Measurements from ENCODE around the gene ANO10. TPM values are rescaled to one million over a fixed set of nuclear protein-coding genes. Genes with fewer than 3 reads are reported as not detected.

The ANO10 gene
- total RNA-seq, 1 experiment from 2014 or later = 32.6 TPM

GRCh38 chr3:43539321-43539720, 82.5 kb downstream of the ANO10 start:
- ChIA-PET POLR2A (ENCODE audit: unreplicated experiment) (no interaction called here), CTCF (no interaction called here)
- H3K9me3 ChIP-seq (ENCODE audit: insufficient read depth, low read depth) = no peaks in the 10 kb centered on the region
- no peak overlapping the region for H3K4me3 ChIP-seq
- H3K36me3 ChIP-seq (ENCODE audit: low read depth) = 0 out of 2 replicates have a peak, but pooled peaks cover 3% of the 10 kb centered on the region
- no peak overlapping the region for H2AFZ ChIP-seq
- no peak overlapping the region for H3K27ac ChIP-seq
- H3K9me2 ChIP-seq (ENCODE audit: insufficient read depth) = no peaks in the 10 kb centered on the region
- no peaks in the 10 kb centered on the region for H3K27me3 ChIP-seq (ENCODE audit: insufficient read depth, low read depth)
- no peaks in the 10 kb centered on the region for H3K4me1 ChIP-seq (replicated peaks; ENCODE audit: insufficient read depth)
- DNase-seq = no peak
- no peaks in the 10 kb centered on the region for H3F3A ChIP-seq (ENCODE audit: insufficient read depth, low read depth)
- H4K20me1 ChIP-seq (ENCODE audit: insufficient read depth) = no peaks in the 10 kb centered on the region
- H3K79me2 ChIP-seq (ENCODE audit: low read depth) = no peaks in the 10 kb centered on the region
- TF ChIP-seq CTCF (conservative IDR thresholded peaks at IDR 0.05) = no peak
- no peak for TF ChIP-seq EZH2 (IDR thresholded peaks at IDR 0.05; ENCODE audit: low read depth)
- BruUV-seq (replicated peaks) = no TSS peak
- intact Hi-C loops (cut with micrococcal nuclease; ENCODE audit: unreplicated experiment) = no loop called here
- H3K4me2 ChIP-seq = no peak overlapping the region

GRCh38 chr3:43537225-43537624, 84.6 kb downstream of the ANO10 start:
- no TSS peak for BruUV-seq (replicated peaks)
- H3K4me1 ChIP-seq (replicated peaks; ENCODE audit: insufficient read depth) = no peaks in the 10 kb centered on the region
- no peak overlapping the region for H3K4me3 ChIP-seq
- no peaks in the 10 kb centered on the region for H4K20me1 ChIP-seq (ENCODE audit: insufficient read depth)
- H3K9me2 ChIP-seq (ENCODE audit: insufficient read depth) = no peaks in the 10 kb centered on the region
- no peaks in the 10 kb centered on the region for H3K9me3 ChIP-seq (ENCODE audit: insufficient read depth, low read depth)
- CTCF ChIA-PET = interaction anchor here (0.6 kb wide), 1 partner anchor 375 kb away, joined by 3 read pairs; no protein-coding TSS in a partner anchor
- intact Hi-C loops (cut with micrococcal nuclease; ENCODE audit: unreplicated experiment) = no loop called here
- H3K27me3 ChIP-seq (ENCODE audit: insufficient read depth, low read depth) = no peaks in the 10 kb centered on the region
- no peak for DNase-seq
- H3K27ac ChIP-seq = no peak overlapping the region
- no peaks in the 10 kb centered on the region for H3F3A ChIP-seq (ENCODE audit: insufficient read depth, low read depth)
- no peaks in the 10 kb centered on the region for H3K79me2 ChIP-seq (ENCODE audit: low read depth)
- 0 out of 2 replicates have a peak, but pooled peaks cover 3% of the 10 kb centered on the region for H3K36me3 ChIP-seq (ENCODE audit: low read depth)
- POLR2A ChIA-PET (ENCODE audit: unreplicated experiment) = no interaction called here
- H2AFZ ChIP-seq = no peak overlapping the region
- TF ChIP-seq EZH2 (IDR thresholded peaks at IDR 0.05; ENCODE audit: low read depth) (no peak), CTCF (conservative IDR thresholded peaks at IDR 0.05) (no peak)
- H3K4me2 ChIP-seq = no peak overlapping the region

- DNase-seq = no peak
These were observed 87.1 kb downstream of the ANO10 start for GRCh38 chr3:43534675-43535074.

More at GRCh38 chr3:43534675-43535074, 87.1 kb downstream of the ANO10 start:
- no peaks in the 10 kb centered on the region for H3K9me2 ChIP-seq (ENCODE audit: insufficient read depth)
- H3K4me3 ChIP-seq = no peak overlapping the region
- H3K79me2 ChIP-seq (ENCODE audit: low read depth) = no peaks in the 10 kb centered on the region
- H3K27me3 ChIP-seq (ENCODE audit: insufficient read depth, low read depth) = no peaks in the 10 kb centered on the region
- ChIA-PET CTCF (no interaction called here), POLR2A (ENCODE audit: unreplicated experiment) (no interaction called here)
- H4K20me1 ChIP-seq (ENCODE audit: insufficient read depth) = no peaks in the 10 kb centered on the region
- TF ChIP-seq CTCF (conservative IDR thresholded peaks at IDR 0.05) (no peak), EZH2 (IDR thresholded peaks at IDR 0.05; ENCODE audit: low read depth) (no peak)
- H2AFZ ChIP-seq = no peak overlapping the region
- intact Hi-C loops (cut with micrococcal nuclease; ENCODE audit: unreplicated experiment) = no loop called here
- no peaks in the 10 kb centered on the region for H3K9me3 ChIP-seq (ENCODE audit: insufficient read depth, low read depth)
- H3F3A ChIP-seq (ENCODE audit: insufficient read depth, low read depth) = no peaks in the 10 kb centered on the region
- no TSS peak for BruUV-seq (replicated peaks)
- no peak overlapping the region for H3K4me2 ChIP-seq
- 0 out of 2 replicates have a peak, but pooled peaks cover 2% of the 10 kb centered on the region for H3K36me3 ChIP-seq (ENCODE audit: low read depth)
- H3K27ac ChIP-seq = no peak overlapping the region
- no peaks in the 10 kb centered on the region for H3K4me1 ChIP-seq (replicated peaks; ENCODE audit: insufficient read depth)

Measured in PC-9 (cell line).